ENCODE results near the gene PMP22.
"Not testable (repeated sequence)": the region's sequence is repeated elsewhere in the genome, so short reads cannot be mapped to it uniquely, and the experiment has no call there.

The PMP22 gene

DNA sequence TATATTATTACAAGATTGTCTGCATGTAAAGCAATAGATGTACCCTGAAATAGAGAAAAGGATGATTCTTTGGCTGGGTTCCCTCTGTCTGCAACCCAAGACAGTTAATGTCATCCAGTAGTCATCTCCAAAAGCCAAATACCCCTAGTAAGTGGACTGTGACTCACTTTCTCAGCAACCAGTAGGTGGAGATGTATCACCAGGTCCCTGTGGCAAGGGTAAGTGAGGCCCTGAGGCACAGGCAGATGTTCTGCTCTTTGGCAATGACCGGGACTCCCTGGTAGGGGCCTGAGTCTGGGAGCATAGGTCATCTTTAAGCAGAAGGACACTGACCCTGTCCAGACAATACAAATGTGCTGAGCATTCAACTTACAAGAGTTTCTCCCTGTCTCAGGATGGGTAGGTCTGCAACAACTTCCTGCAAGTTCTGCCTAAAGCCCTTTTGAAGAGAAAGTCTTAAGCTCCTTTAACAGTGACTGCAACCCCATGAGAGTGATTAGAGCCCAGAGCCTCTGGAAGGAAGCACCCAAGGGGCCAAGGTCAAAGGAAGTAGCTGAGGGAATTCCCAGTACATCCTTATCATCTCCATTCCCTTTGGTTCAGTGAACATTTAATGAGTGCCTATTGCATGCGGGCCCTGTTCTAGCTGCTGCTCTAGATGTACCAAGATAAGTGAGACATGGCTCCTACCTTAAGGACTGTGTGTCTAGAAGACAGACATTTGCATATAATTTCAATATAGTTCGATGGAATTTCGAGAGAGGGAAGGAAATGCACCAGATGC, 31.9 kb downstream of the PMP22 start:
- DNase-seq (ENCODE audit: low spot score), result peak; percentile 17
- peaks cover 11% of the 10 kb centered on the region for H3K4me1 Mint-ChIP-seq (ENCODE audit: low read depth)
- H3K4me3 Mint-ChIP-seq, result no peak overlapping the region
- no peaks in the 10 kb centered on the region for H3K36me3 Mint-ChIP-seq (ENCODE audit: low read depth)
- H3K9me3 Mint-ChIP-seq, result no peaks in the 10 kb centered on the region
- no peak overlapping the region for H3K27ac Mint-ChIP-seq
- H3K27me3 Mint-ChIP-seq (ENCODE audit: low read depth), result peaks cover 3% of the 10 kb centered on the region

GRCh38 chr17:15232517-15232915, 32.6 kb downstream of the PMP22 start:
- Mint-ChIP-seq H3K4me1 (ENCODE audit: low read depth) (peaks cover 11% of the 10 kb centered on the region), H3K27ac (no peak overlapping the region), H3K4me3 (no peak overlapping the region), H3K9me3 (no peaks in the 10 kb centered on the region), H3K27me3 (ENCODE audit: low read depth) (peaks cover 3% of the 10 kb centered on the region), H3K36me3 (ENCODE audit: low read depth) (no peaks in the 10 kb centered on the region)
- no peak for DNase-seq (ENCODE audit: low spot score)

GRCh38 chr17:15231851-15232516, 33.1 kb downstream of the PMP22 start:
- Mint-ChIP-seq H3K4me1 (ENCODE audit: low read depth) (peaks cover 11% of the 10 kb centered on the region), H3K27ac (no peak overlapping the region), H3K27me3 (ENCODE audit: low read depth) (peaks cover 5% of the 10 kb centered on the region), H3K4me3 (no peak overlapping the region), H3K9me3 (no peaks in the 10 kb centered on the region), H3K36me3 (ENCODE audit: low read depth) (no peaks in the 10 kb centered on the region)
- DNase-seq (ENCODE audit: low spot score), result no peak

DNA sequence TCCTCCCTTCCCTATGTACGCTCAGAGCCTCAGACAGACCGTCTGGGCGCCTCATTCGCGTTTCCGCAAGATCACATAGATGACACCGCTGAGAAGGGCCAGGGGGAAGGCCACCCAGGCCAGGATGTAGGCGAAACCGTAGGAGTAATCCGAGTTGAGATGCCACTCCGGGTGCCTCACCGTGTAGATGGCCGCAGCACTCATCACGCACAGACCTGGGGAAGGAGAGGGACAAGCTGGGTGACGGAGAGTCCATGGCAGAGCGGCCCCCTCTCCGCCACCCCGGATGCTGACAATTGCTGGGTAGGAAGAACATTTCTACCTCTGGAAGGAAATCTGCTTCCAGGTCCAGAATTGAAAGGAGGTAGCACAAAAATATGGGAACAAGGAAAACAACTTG, 34.3 kb downstream of the PMP22 start:
- Mint-ChIP-seq H3K4me3 (no peak overlapping the region), H3K4me1 (ENCODE audit: low read depth) (no peaks in the 10 kb centered on the region), H3K9me3 (no peaks in the 10 kb centered on the region), H3K36me3 (ENCODE audit: low read depth) (no peaks in the 10 kb centered on the region), H3K27me3 (ENCODE audit: low read depth) (peaks cover 3% of the 10 kb centered on the region), H3K27ac (no peak overlapping the region)
- no peak for DNase-seq (ENCODE audit: low spot score)

- not testable (repeated sequence) for H3K27me3 Mint-ChIP-seq (ENCODE audit: low read depth); H3K4me3 Mint-ChIP-seq; H3K4me1 Mint-ChIP-seq (ENCODE audit: low read depth); H3K27ac Mint-ChIP-seq; H3K36me3 Mint-ChIP-seq (ENCODE audit: low read depth); H3K9me3 Mint-ChIP-seq; DNase-seq (ENCODE audit: low spot score)
These were observed 43.3 kb downstream of the PMP22 start for GRCh38 chr17:15221827-15222226.

DNA sequence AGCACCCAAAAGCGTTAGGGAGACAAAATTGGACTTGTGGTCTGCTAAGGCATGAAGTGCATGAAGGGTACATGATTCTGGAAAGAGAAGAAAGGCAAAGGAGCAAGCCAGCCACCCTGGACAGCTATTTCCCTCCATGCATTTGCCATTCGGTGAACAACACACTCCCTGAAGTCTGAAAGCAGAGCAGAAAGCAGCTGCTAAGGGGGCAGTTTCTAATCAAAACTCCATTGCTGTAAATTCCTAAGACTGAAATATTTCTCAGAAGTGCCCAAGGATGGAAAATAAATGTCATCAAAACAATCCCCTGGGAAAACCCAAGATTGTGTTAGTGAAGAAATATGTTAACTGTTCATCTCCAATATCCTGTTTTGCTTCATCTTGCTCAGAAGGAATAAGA, 44.3 kb downstream of the PMP22 start:
- DNase-seq (ENCODE audit: low spot score), result no peak
- Mint-ChIP-seq H3K27ac (no peak overlapping the region), H3K4me1 (ENCODE audit: low read depth) (no peaks in the 10 kb centered on the region), H3K4me3 (no peak overlapping the region), H3K36me3 (ENCODE audit: low read depth) (no peaks in the 10 kb centered on the region), H3K27me3 (ENCODE audit: low read depth) (no peaks in the 10 kb centered on the region), H3K9me3 (no peaks in the 10 kb centered on the region)

DNA sequence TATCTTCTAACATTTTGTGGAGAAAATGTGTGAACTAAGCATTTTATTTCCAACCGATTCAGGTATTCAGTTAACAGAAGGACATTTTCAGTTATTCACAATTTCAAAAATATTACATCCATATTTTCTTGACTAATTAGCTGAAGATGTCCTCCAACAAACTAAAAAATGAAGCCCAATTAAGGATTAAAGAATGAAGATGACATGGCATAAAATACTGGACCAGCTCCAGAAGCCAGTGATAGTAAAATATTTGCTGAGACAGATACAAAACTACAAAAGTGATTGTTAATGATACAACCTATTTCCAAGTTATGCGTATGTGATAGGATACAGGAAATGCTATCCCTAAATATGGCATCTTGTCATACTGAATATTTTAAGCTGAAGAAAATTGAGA, 48.6 kb downstream of the PMP22 start:
- DNase-seq (ENCODE audit: low spot score), result no peak
- Mint-ChIP-seq H3K4me1 (ENCODE audit: low read depth) (no peaks in the 10 kb centered on the region), H3K27ac (no peak overlapping the region), H3K4me3 (no peak overlapping the region), H3K9me3 (no peaks in the 10 kb centered on the region), H3K36me3 (ENCODE audit: low read depth) (no peaks in the 10 kb centered on the region), H3K27me3 (ENCODE audit: low read depth) (no peaks in the 10 kb centered on the region)

GRCh38 chr17:15213381-15214087, 51.6 kb downstream of the PMP22 start:
- H3K27me3 Mint-ChIP-seq (ENCODE audit: low read depth), result no peaks in the 10 kb centered on the region
- DNase-seq (ENCODE audit: low spot score), result no peak

DNA sequence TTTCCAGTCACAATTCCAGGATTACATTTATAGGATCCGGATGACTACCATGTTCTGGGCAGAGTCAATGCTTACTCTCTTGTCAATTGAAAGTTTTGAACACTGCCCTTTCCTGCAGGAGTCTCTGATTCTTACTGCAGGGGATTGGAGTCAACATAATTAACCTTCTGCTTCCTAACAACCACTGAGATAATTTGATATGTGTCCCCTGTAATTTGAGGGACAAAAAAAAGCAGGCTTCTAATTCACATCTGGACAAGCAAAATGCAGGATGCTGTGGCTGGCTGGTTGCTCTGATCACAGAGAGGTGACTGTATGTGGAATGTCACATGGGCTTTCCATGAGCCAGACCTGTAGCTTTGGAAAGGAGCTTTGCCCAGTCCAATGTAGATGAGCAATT, 54.9 kb downstream of the PMP22 start:
- H3K9me3 Mint-ChIP-seq, result no peaks in the 10 kb centered on the region
- no peak overlapping the region for H3K27ac Mint-ChIP-seq
- no peaks in the 10 kb centered on the region for H3K4me1 Mint-ChIP-seq (ENCODE audit: low read depth)
- peaks cover 2% of the 10 kb centered on the region for H3K27me3 Mint-ChIP-seq (ENCODE audit: low read depth)
- H3K36me3 Mint-ChIP-seq (ENCODE audit: low read depth), result no peaks in the 10 kb centered on the region
- H3K4me3 Mint-ChIP-seq, result no peak overlapping the region
- DNase-seq (ENCODE audit: low spot score), result no peak

More at GRCh38 chr17:15213381-15214087, 51.6 kb downstream of the PMP22 start:
- Mint-ChIP-seq H3K4me3 (no peak overlapping the region), H3K27ac (no peak overlapping the region), H3K9me3 (no peaks in the 10 kb centered on the region), H3K36me3 (ENCODE audit: low read depth) (no peaks in the 10 kb centered on the region), H3K4me1 (ENCODE audit: low read depth) (no peaks in the 10 kb centered on the region)

DNA sequence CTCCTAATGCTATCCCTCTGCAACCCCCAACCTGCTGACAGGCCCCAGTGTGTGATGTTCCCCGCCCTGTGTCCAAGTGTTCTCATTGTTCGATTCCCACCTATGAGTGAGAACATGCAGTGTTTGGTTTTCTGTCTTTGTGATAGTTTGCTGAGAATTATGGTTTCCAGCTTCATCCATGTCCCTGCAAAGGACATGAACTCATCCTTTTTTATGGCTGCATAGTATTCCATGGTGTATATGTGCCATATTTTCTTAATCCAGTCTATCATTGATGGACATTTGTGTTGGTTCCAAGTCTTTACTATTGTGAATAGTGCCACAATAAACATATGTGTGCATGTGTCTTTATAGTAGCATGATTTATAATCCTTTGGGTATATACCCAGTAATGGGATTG, 62.1 kb downstream of the PMP22 start:
- H3K27ac Mint-ChIP-seq; H3K27me3 Mint-ChIP-seq (ENCODE audit: low read depth); DNase-seq (ENCODE audit: low spot score); H3K4me3 Mint-ChIP-seq; H3K36me3 Mint-ChIP-seq (ENCODE audit: low read depth); H3K4me1 Mint-ChIP-seq (ENCODE audit: low read depth): not testable (repeated sequence)
- H3K9me3 Mint-ChIP-seq, result peaks cover 14% of the 10 kb centered on the region

GRCh38 chr17:15200574-15200973, 64.6 kb downstream of the PMP22 start:
- not testable (repeated sequence) for H3K27me3 Mint-ChIP-seq (ENCODE audit: low read depth); H3K36me3 Mint-ChIP-seq (ENCODE audit: low read depth); H3K27ac Mint-ChIP-seq; DNase-seq (ENCODE audit: low spot score); H3K4me3 Mint-ChIP-seq; H3K4me1 Mint-ChIP-seq (ENCODE audit: low read depth)
- H3K9me3 Mint-ChIP-seq, result peaks cover 14% of the 10 kb centered on the region

- Mint-ChIP-seq H3K36me3 (ENCODE audit: low read depth) (no peaks in the 10 kb centered on the region), H3K4me3 (no peak overlapping the region), H3K27ac (no peak overlapping the region), H3K9me3 (peaks cover 14% of the 10 kb centered on the region), H3K27me3 (ENCODE audit: low read depth) (no peaks in the 10 kb centered on the region), H3K4me1 (ENCODE audit: low read depth) (no peaks in the 10 kb centered on the region)
- no peak for DNase-seq (ENCODE audit: low spot score)
These were observed 67.9 kb downstream of the PMP22 start for GRCh38 chr17:15197229-15197628.

- no peaks in the 10 kb centered on the region for H3K36me3 Mint-ChIP-seq (ENCODE audit: low read depth)
- H3K4me1 Mint-ChIP-seq (ENCODE audit: low read depth), result no peaks in the 10 kb centered on the region
- H3K9me3 Mint-ChIP-seq, result peaks cover 4% of the 10 kb centered on the region
- no peak overlapping the region for H3K4me3 Mint-ChIP-seq
- no peak for DNase-seq (ENCODE audit: low spot score)
- H3K27me3 Mint-ChIP-seq (ENCODE audit: low read depth), result no peaks in the 10 kb centered on the region
- no peak overlapping the region for H3K27ac Mint-ChIP-seq
These were observed 70.3 kb downstream of the PMP22 start for GRCh38 chr17:15194859-15195277.

DNA sequence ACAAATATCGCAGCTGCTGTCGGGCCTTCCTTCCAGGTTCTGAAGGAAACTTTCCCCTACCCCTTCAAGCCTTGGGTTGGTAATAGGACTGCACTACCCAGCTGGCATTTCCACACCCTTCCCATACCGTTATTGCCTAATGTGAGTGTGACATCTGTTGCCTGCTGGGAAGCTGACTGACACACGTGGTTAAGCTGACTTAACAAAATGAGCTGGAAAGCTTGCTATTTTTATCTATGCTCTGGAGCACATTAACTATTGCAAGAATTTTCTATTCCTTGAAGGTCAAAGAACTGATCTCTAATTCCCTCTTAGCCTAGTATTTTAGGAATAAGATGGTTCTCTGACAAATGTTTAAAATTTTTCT, 79.5 kb downstream of the PMP22 start:
- no peaks in the 10 kb centered on the region for H3K27me3 Mint-ChIP-seq (ENCODE audit: low read depth)
- no peaks in the 10 kb centered on the region for H3K36me3 Mint-ChIP-seq (ENCODE audit: low read depth)
- no peak overlapping the region for H3K4me3 Mint-ChIP-seq
- H3K4me1 Mint-ChIP-seq (ENCODE audit: low read depth), result no peaks in the 10 kb centered on the region
- DNase-seq (ENCODE audit: low spot score), result no peak
- H3K27ac Mint-ChIP-seq, result no peak overlapping the region
- no peaks in the 10 kb centered on the region for H3K9me3 Mint-ChIP-seq
